Left colon (tissue), 2 donors: ENCODE data around the gene ABHD18. TPM values are rescaled to one million over a fixed set of nuclear protein-coding genes. Genes with fewer than 3 reads are reported as not detected.
"Not testable (repeated sequence)": the region's sequence is repeated elsewhere in the genome, so short reads cannot be mapped to it uniquely, and the experiment has no call there.

Experiments used
- ATAC-seq: fragments of 200-7000 bp; cut with Tn5 transposase; one replicate; pipeline ENCODE4 v1.9.1; 2020; ENCODE audit warnings: mild to moderate bottlenecking, moderate library complexity
- DNase-seq, 2 donors: peaks; one replicate each; pipeline ENCODE4 v3.0.0-alpha.2; 2020
- intact Hi-C, 2 donors: fragments of 100-400 bp; cut with DNase I in 1 of 2; cut with micrococcal nuclease in 1 of 2; formaldehyde crosslinking; loops; one replicate each; pipeline versions ENCODE4 v1.11.2 to v1.14.0; 2022; cut with DNase I, micrococcal nuclease
- total RNA-seq, 2 donors: library from RNA; stranded (reverse); fragmentation: NEBNext Ultra II Directional; extraction: Animal tissue kit (Norgen Biotek cat#: 25700); gene quantifications; one replicate each; pipeline ENCODE4 v1.2.1, GENCODE V29; 2021
- donor health status: DM: no; HTN: no; CAD: no.
- donor health status: DM: yes; HTN: yes; CAD: no.

Gene ABHD18
- total RNA-seq, 2 donors from 2014 or later, result 16.9 to 17.5 TPM

GRCh38 chr4:127975121-127975770 is 10.0 kb downstream of the ABHD18 start:
- no peak for DNase-seq
- intact Hi-C loops, result no loop called here
- no peak for ATAC-seq

- intact Hi-C loops, result no loop called here
- DNase-seq (no peak), ATAC-seq (no peak)
Measured at GRCh38 chr4:127978930-127979329, 13.7 kb downstream of the ABHD18 start.

- no peak for DNase-seq
- intact Hi-C loops, result no loop called here
- ATAC-seq, result no peak
Measured at GRCh38 chr4:127982445-127982844, 17.2 kb downstream of the ABHD18 start.

GRCh38 chr4:127985989-127986388 is 20.8 kb downstream of the ABHD18 start:
- DNase-seq, result no peak
- no peak for ATAC-seq
- intact Hi-C loops, result no loop called here

GRCh38 chr4:127988638-127989037 is 23.4 kb downstream of the ABHD18 start:
- DNase-seq (no peak), ATAC-seq (no peak)
- intact Hi-C loops, result no loop called here

GRCh38 chr4:127993151-127993550 is 27.9 kb downstream of the ABHD18 start:
- DNase-seq (no peak), ATAC-seq (no peak)
- intact Hi-C loops, result no loop called here

- intact Hi-C loops, result no loop called here
- no peak for DNase-seq
- peak; percentile 54 for ATAC-seq
Measured at GRCh38 chr4:127995776-127996175, 30.6 kb downstream of the ABHD18 start.

- DNase-seq, intact Hi-C loops, ATAC-seq: not testable (repeated sequence)
Measured at GRCh38 chr4:127996521-127996920, 31.3 kb downstream of the ABHD18 start.

- DNase-seq (no peak), ATAC-seq (no peak)
- intact Hi-C loops, result no loop called here
Measured at GRCh38 chr4:127997534-127998388, 32.6 kb downstream of the ABHD18 start.

- DNase-seq (no peak), ATAC-seq (no peak)
- intact Hi-C loops, result no loop called here
Measured at GRCh38 chr4:128006592-128006991, 41.4 kb downstream of the ABHD18 start.

- intact Hi-C loops, result no loop called here
- DNase-seq, result no peak
- ATAC-seq, result no peak
Measured at GRCh38 chr4:128009428-128009827, 44.2 kb downstream of the ABHD18 start.

- DNase-seq (no peak), ATAC-seq (no peak)
- intact Hi-C loops, result no loop called here
Measured at GRCh38 chr4:128025319-128025718, 60.1 kb downstream of the ABHD18 start.

- DNase-seq (no peak), ATAC-seq (no peak)
- intact Hi-C loops, result no loop called here
Measured at GRCh38 chr4:128029907-128030306, 64.7 kb downstream of the ABHD18 start.

GRCh38 chr4:128031756-128032384 is 66.7 kb downstream of the ABHD18 start:
- ATAC-seq (no peak), DNase-seq (no peak)
- intact Hi-C loops, result no loop called here

- intact Hi-C loops, result no loop called here
- DNase-seq (no peak), ATAC-seq (no peak)
Measured at GRCh38 chr4:128039568-128039967, 74.4 kb downstream of the ABHD18 start.

- intact Hi-C loops, ATAC-seq, DNase-seq: not testable (repeated sequence)
Measured at GRCh38 chr4:128047019-128047418, 81.8 kb downstream of the ABHD18 start.

GRCh38 chr4:128047514-128047913 is 82.3 kb downstream of the ABHD18 start:
- intact Hi-C loops, ATAC-seq, DNase-seq: not testable (repeated sequence)

GRCh38 chr4:128051229-128051628 is 86.0 kb downstream of the ABHD18 start:
- intact Hi-C loops, result not testable (repeated sequence)
- DNase-seq, result peak in 1 of 2 donors; percentile 31
- peak; percentile 26 for ATAC-seq

- DNase-seq, ATAC-seq, intact Hi-C loops: not testable (repeated sequence)
Measured at GRCh38 chr4:128054907-128055306, 89.7 kb downstream of the ABHD18 start.
